Gastroesophageal sphincter (tissue), 3 donors: ENCODE results near the gene CBLL1.

Experiments used
- EP300 ChIP-seq: sonication (generic); formaldehyde crosslinking; IDR thresholded peaks from one replicate; pipeline ENCODE4 v1.6.1; 2017; ENCODE audit warnings: antibody characterized with exemption, mild to moderate bottlenecking
- POLR2A ChIP-seq, 2 donors: fragments of 450-650 bp; IDR thresholded peaks; one replicate each; pipeline ENCODE4 v1.6.1; 2017; ENCODE audit warnings: antibody characterized with exemption in 2 of 2, mild to moderate bottlenecking in 2 of 2, moderate library complexity in 1 of 2
- POLR2AphosphoS5 ChIP-seq: sonication (generic); formaldehyde crosslinking; IDR thresholded peaks from one replicate; pipeline ENCODE4 v1.6.1; 2017; ENCODE audit warnings: antibody characterized with exemption
- TF ChIP-seq, protein P1 (sequence below), 4 experiments: fragments of 200-600 bp in 2 of 4; fragments of 450-650 bp in 2 of 4; sonication (generic) in 1 of 4; IDR thresholded peaks; one replicate each; pipeline ENCODE4 v1.5.1; 2017 to 2019; ENCODE audit warnings: antibody characterized with exemption in 4 of 4, mild to moderate bottlenecking in 2 of 4, moderate library complexity in 2 of 4

DNA sequence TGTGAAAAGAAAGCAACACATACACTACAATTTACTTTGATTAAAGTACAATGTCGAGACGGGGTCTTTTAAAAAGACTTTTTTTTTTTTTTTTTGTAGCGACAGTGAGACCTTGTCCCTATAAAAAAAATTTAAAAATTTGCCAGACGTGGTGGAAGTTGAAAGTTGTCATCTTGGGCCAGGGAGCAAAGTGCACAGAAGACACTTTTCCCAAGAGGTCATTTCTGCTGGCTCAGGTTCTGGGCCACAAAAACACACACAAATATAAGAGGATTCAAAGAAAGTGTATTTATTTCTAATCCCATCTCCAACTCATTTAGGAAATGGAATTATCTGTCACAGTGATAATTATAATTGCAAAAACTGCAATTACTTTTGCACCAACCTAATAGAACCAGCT lies 34.3 kb downstream of the CBLL1 start:
- TF ChIP-seq, protein P1, sequence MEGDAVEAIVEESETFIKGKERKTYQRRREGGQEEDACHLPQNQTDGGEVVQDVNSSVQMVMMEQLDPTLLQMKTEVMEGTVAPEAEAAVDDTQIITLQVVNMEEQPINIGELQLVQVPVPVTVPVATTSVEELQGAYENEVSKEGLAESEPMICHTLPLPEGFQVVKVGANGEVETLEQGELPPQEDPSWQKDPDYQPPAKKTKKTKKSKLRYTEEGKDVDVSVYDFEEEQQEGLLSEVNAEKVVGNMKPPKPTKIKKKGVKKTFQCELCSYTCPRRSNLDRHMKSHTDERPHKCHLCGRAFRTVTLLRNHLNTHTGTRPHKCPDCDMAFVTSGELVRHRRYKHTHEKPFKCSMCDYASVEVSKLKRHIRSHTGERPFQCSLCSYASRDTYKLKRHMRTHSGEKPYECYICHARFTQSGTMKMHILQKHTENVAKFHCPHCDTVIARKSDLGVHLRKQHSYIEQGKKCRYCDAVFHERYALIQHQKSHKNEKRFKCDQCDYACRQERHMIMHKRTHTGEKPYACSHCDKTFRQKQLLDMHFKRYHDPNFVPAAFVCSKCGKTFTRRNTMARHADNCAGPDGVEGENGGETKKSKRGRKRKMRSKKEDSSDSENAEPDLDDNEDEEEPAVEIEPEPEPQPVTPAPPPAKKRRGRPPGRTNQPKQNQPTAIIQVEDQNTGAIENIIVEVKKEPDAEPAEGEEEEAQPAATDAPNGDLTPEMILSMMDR (IDR thresholded peaks at IDR 0.05): no peak
- TF ChIP-seq POLR2A (IDR thresholded peaks at IDR 0.05) (no peak), EP300 (no peak), POLR2AphosphoS5 (no peak)
